WTC11 (cell line): ENCODE data around the gene DNAJC21. TPM values are rescaled to one million over a fixed set of nuclear protein-coding genes. Genes with fewer than 3 reads are reported as not detected.

ENCODE experiments used
- ATAC-seq: fragments of 200-7000 bp; cut with Tn5 transposase; 2 replicates; pipeline ENCODE4 v1.10.0; 2021; ENCODE audit warnings: mild to moderate bottlenecking, moderate library complexity
- CTCF ChIA-PET: fragments of 300-600 bp; sonication (Branson Sonifier 250); formaldehyde crosslinking; loops from one replicate; lab custom pipeline; 2021; ENCODE audit warnings: antibody characterized with exemption; lab: Charles Lee
- POLR2A ChIA-PET: fragments of 350-600 bp; sonication (Branson Sonifier 250); formaldehyde crosslinking; loops from one replicate; lab custom pipeline; 2021; ENCODE audit warnings: antibody characterized with exemption; lab: Charles Lee
- DNase-seq: peaks from one replicate; pipeline ENCODE4 v3.0.0; 2021; ENCODE audit warnings: low spot score
- H3K27ac Mint-ChIP-seq: 2 replicates; pipeline ENCODE4 v1.8.0; 2021; ENCODE audit warnings: mixed read lengths
- H3K27me3 Mint-ChIP-seq: 2 replicates; pipeline ENCODE4 v1.8.0; 2021; ENCODE audit warnings: low read depth, mild to moderate bottlenecking, moderate library complexity, mixed read lengths
- H3K36me3 Mint-ChIP-seq: 2 replicates; pipeline ENCODE4 v1.8.0; 2021; ENCODE audit warnings: mixed read lengths
- H3K4me1 Mint-ChIP-seq: 2 replicates; pipeline ENCODE4 v1.8.0; 2022; ENCODE audit warnings: mixed read lengths
- H3K4me3 Mint-ChIP-seq: 2 replicates; pipeline ENCODE4 v1.8.0; 2021; ENCODE audit warnings: mild to moderate bottlenecking, moderate library complexity, mixed read lengths
- H3K9me3 Mint-ChIP-seq: 2 replicates; pipeline ENCODE4 v1.8.0; 2021; ENCODE audit warnings: mixed read lengths
- ARID4B ChIP-seq: sonication (generic); formaldehyde crosslinking; IDR thresholded peaks from 2 replicates; pipeline ENCODE4 v1.8.0; 2023; ENCODE audit warnings: missing genetic modification reagents, mild to moderate bottlenecking, borderline replicate concordance
- CBFB ChIP-seq: sonication (generic); formaldehyde crosslinking; IDR thresholded peaks from 2 replicates; pipeline ENCODE4 v1.8.1; 2022; ENCODE audit warnings: mild to moderate bottlenecking, low read depth, missing genetic modification reagents
- CREM ChIP-seq: sonication (generic); formaldehyde crosslinking; IDR thresholded peaks from 2 replicates; pipeline ENCODE4 v1.8.1; 2022; ENCODE audit warnings: mild to moderate bottlenecking, missing genetic modification reagents, moderate library complexity
- FOXK1 ChIP-seq: sonication (generic); formaldehyde crosslinking; IDR thresholded peaks from 2 replicates; pipeline ENCODE4 v1.8.0; 2022; ENCODE audit warnings: mild to moderate bottlenecking, moderate library complexity, missing genetic modification reagents
- GRHL2 ChIP-seq: fragments of 250-450 bp; sonication (Bioruptor Pico); IDR thresholded peaks from 2 replicates; pipeline ENCODE4 v1.8.0; 2022; ENCODE audit warnings: mild to moderate bottlenecking, moderate library complexity; ENCODE audit not compliant: insufficient replicate concordance, severe bottlenecking
- HMGA2 ChIP-seq: fragments of 250-450 bp; sonication (Bioruptor Pico); IDR thresholded peaks from 2 replicates; pipeline ENCODE4 v1.4.0; 2021; ENCODE audit warnings: mild to moderate bottlenecking, moderate library complexity
- IRF1 ChIP-seq: sonication (generic); formaldehyde crosslinking; IDR thresholded peaks from 2 replicates; pipeline ENCODE4 v1.8.0; 2023; ENCODE audit warnings: missing genetic modification reagents
- MXD4 ChIP-seq: fragments of 250-450 bp; sonication (Bioruptor Pico); IDR thresholded peaks from 2 replicates; pipeline ENCODE4 v1.8.0; 2021; ENCODE audit warnings: mild to moderate bottlenecking, moderate library complexity, borderline replicate concordance
- NFYB ChIP-seq: sonication (generic); formaldehyde crosslinking; conservative IDR thresholded peaks from 2 replicates; pipeline ENCODE4 v1.8.0; 2022; ENCODE audit warnings: low read depth, missing genetic modification reagents
- NR2C2 ChIP-seq: sonication (generic); formaldehyde crosslinking; IDR thresholded peaks from 2 replicates; pipeline ENCODE4 v1.8.0; 2022; ENCODE audit warnings: mild to moderate bottlenecking, missing genetic modification reagents
- OVOL2 ChIP-seq: fragments of 250-450 bp; sonication (Bioruptor Pico); IDR thresholded peaks from 2 replicates; pipeline ENCODE4 v1.9.0; 2021; ENCODE audit warnings: mild to moderate bottlenecking, borderline replicate concordance
- TCF7 ChIP-seq: sonication (generic); formaldehyde crosslinking; IDR thresholded peaks from 2 replicates; pipeline ENCODE4 v1.8.0; 2022; ENCODE audit warnings: mild to moderate bottlenecking, low read depth, missing genetic modification reagents, moderate library complexity
- TEAD1 ChIP-seq: sonication (generic); formaldehyde crosslinking; IDR thresholded peaks from 2 replicates; pipeline ENCODE4 v1.8.0; 2022; ENCODE audit warnings: mild to moderate bottlenecking, missing genetic modification reagents
- ZBTB21 ChIP-seq: sonication (generic); formaldehyde crosslinking; IDR thresholded peaks from 2 replicates; pipeline ENCODE4 v1.8.1; 2023; ENCODE audit warnings: mild to moderate bottlenecking, missing genetic modification reagents, borderline replicate concordance
- ZNF138 ChIP-seq: sonication (generic); formaldehyde crosslinking; conservative IDR thresholded peaks from 2 replicates; pipeline ENCODE4 v1.8.1; 2022; ENCODE audit warnings: mild to moderate bottlenecking, moderate library complexity, missing genetic modification reagents
- ZNF219 ChIP-seq: sonication (generic); formaldehyde crosslinking; IDR thresholded peaks from 2 replicates; pipeline ENCODE4 v1.8.0; 2023; ENCODE audit warnings: missing genetic modification reagents, mild to moderate bottlenecking, borderline replicate concordance
- ZNF232 ChIP-seq: sonication (generic); formaldehyde crosslinking; IDR thresholded peaks from 2 replicates; pipeline ENCODE4 v1.8.0; 2022; ENCODE audit warnings: mild to moderate bottlenecking, missing genetic modification reagents
- ZNF263 ChIP-seq: sonication (generic); formaldehyde crosslinking; IDR thresholded peaks from 2 replicates; pipeline ENCODE4 v1.8.1; 2022; ENCODE audit warnings: low read depth, mild to moderate bottlenecking, moderate library complexity, missing genetic modification reagents
- ZNF512 ChIP-seq: sonication (generic); formaldehyde crosslinking; IDR thresholded peaks from 2 replicates; pipeline ENCODE4 v1.8.1; 2022; ENCODE audit warnings: missing genetic modification reagents, borderline replicate concordance
- ZNF671 ChIP-seq: fragments of 250-450 bp; sonication (Bioruptor Pico); IDR thresholded peaks from 2 replicates; pipeline ENCODE4 v1.8.0; 2021; ENCODE audit warnings: mild to moderate bottlenecking
- total RNA-seq: library from RNA; stranded (reverse); gene quantifications from 3 replicates; pipeline ENCODE4 v1.2.3, GENCODE V29; 2021

The DNAJC21 gene
- total RNA-seq, 1 experiment from 2014 or later: 62.5 TPM

GRCh38 chr5:34957857-34958690 is 28.7 kb downstream of the DNAJC21 start (continued):
- no peak for TF ChIP-seq ARID4B (CRISPR knock-in tag)
- TF ChIP-seq NR2C2: no peak

- POLR2A ChIA-PET: no interaction called here
- TF ChIP-seq HMGA2 (CRISPR knock-in tag): no peak
- TF ChIP-seq MXD4 (CRISPR knock-in tag): no peak
- no peak for TF ChIP-seq CREM (CRISPR knock-in tag)
- TF ChIP-seq CBFB (CRISPR knock-in tag): no peak
- no peak for TF ChIP-seq TCF7 (CRISPR knock-in tag)
- no peak for TF ChIP-seq ZNF232 (CRISPR knock-in tag)
- no peak for TF ChIP-seq GRHL2
- TF ChIP-seq ZNF671: no peak
- no peak for TF ChIP-seq IRF1 (CRISPR knock-in tag)
- TF ChIP-seq FOXK1 (CRISPR knock-in tag): no peak
- no peak for TF ChIP-seq ZNF138 (CRISPR knock-in tag)
- no peak for TF ChIP-seq ZNF263 (CRISPR knock-in tag)
- no peak for TF ChIP-seq OVOL2 (CRISPR knock-in tag)
- no peak for TF ChIP-seq NFYB (CRISPR knock-in tag)
- TF ChIP-seq ZBTB21: no peak
- no peak for TF ChIP-seq ZNF219 (CRISPR knock-in tag)
- TF ChIP-seq TEAD1 (CRISPR knock-in tag): no peak
- TF ChIP-seq ARID4B (CRISPR knock-in tag): no peak
- no peak for TF ChIP-seq ZNF512 (CRISPR knock-in tag)
- TF ChIP-seq, all 79 proteins: peak for 0
- no peak for ATAC-seq
- H3K4me3 Mint-ChIP-seq: no peak overlapping the region
- no peaks in the 10 kb centered on the region for H3K4me1 Mint-ChIP-seq
- H3K27ac Mint-ChIP-seq: no peak overlapping the region
- H3K9me3 Mint-ChIP-seq: no peaks in the 10 kb centered on the region
- DNase-seq: no peak
- H3K36me3 Mint-ChIP-seq: peaks cover 18% of the 10 kb centered on the region
- CTCF ChIA-PET: interaction anchor here (2.1 to 3.7 kb wide), 3 partner anchors 30 to 44 kb away, joined by 9 to 33 read pairs (median 19); partner anchors contain the start of gene DNAJC21
- H3K27me3 Mint-ChIP-seq: no peaks in the 10 kb centered on the region
Observed at GRCh38 chr5:34959323-34959722, 30.0 kb downstream of the DNAJC21 start.
